Dendritic cell treated with granulocyte-macrophage colony-stimulating factor and Interleukin-4, amounts not matched to agents 40 ng/mL and 50 ng/mL, for 4 days (primary cell): ENCODE measurements around the gene PAX5.

Source experiments
- H3K27ac Mint-ChIP-seq: one replicate; pipeline ENCODE4 v1.8.0; 2022; ENCODE audit warnings: mild to moderate bottlenecking, mixed read lengths
- H3K27me3 Mint-ChIP-seq: one replicate; pipeline ENCODE4 v1.8.0; 2022; ENCODE audit warnings: mild to moderate bottlenecking, mixed read lengths
- H3K36me3 Mint-ChIP-seq: one replicate; pipeline ENCODE4 v1.8.0; 2022; ENCODE audit warnings: low read depth, mixed read lengths
- H3K4me1 Mint-ChIP-seq: one replicate; pipeline ENCODE4 v1.8.0; 2022; ENCODE audit warnings: low read depth, mixed read lengths
- H3K4me3 Mint-ChIP-seq: one replicate; pipeline ENCODE4 v1.8.0; 2022; ENCODE audit warnings: mild to moderate bottlenecking, moderate library complexity, mixed read lengths
- H3K9me3 Mint-ChIP-seq: one replicate; pipeline ENCODE4 v1.8.0; 2022; ENCODE audit warnings: mixed read lengths
- intact Hi-C: fragments of 100-400 bp; cut with micrococcal nuclease; formaldehyde crosslinking; loops from one replicate; pipeline ENCODE4 v1.15.0; 2022

Gene PAX5

GRCh38 chr9:36924071-36924470 is 110.0 kb downstream of the PAX5 start:
- Mint-ChIP-seq H3K27ac (no peak overlapping the region), H3K4me3 (no peak overlapping the region), H3K9me3 (no peaks in the 10 kb centered on the region), H3K36me3 (no peaks in the 10 kb centered on the region), H3K4me1 (no peaks in the 10 kb centered on the region), H3K27me3 (peaks cover 11% of the 10 kb centered on the region)
- intact Hi-C loops: no loop called here

GRCh38 chr9:36923025-36923625 is 110.9 kb downstream of the PAX5 start:
- intact Hi-C loops: no loop called here
- no peak overlapping the region for H3K27ac Mint-ChIP-seq

GRCh38 chr9:36922548-36922947 is 111.5 kb downstream of the PAX5 start:
- Mint-ChIP-seq H3K27me3 (peaks cover 15% of the 10 kb centered on the region), H3K27ac (no peak overlapping the region), H3K36me3 (no peaks in the 10 kb centered on the region), H3K4me3 (no peak overlapping the region), H3K4me1 (no peaks in the 10 kb centered on the region), H3K9me3 (no peaks in the 10 kb centered on the region)
- intact Hi-C loops: no loop called here

More at GRCh38 chr9:36923025-36923625, 110.9 kb downstream of the PAX5 start:
- H3K27me3 Mint-ChIP-seq: peaks cover 12% of the 10 kb centered on the region
- no peak overlapping the region for H3K4me3 Mint-ChIP-seq
- no peaks in the 10 kb centered on the region for H3K4me1 Mint-ChIP-seq
- H3K36me3 Mint-ChIP-seq: no peaks in the 10 kb centered on the region
- H3K9me3 Mint-ChIP-seq: no peaks in the 10 kb centered on the region

- intact Hi-C loops: no loop called here
- Mint-ChIP-seq H3K4me3 (no peak overlapping the region), H3K27ac (no peak overlapping the region), H3K27me3 (peaks cover 22% of the 10 kb centered on the region), H3K9me3 (no peaks in the 10 kb centered on the region), H3K36me3 (no peaks in the 10 kb centered on the region), H3K4me1 (no peaks in the 10 kb centered on the region)
Measured at GRCh38 chr9:36914212-36914577, 119.9 kb downstream of the PAX5 start.

- no peak overlapping the region for H3K27ac Mint-ChIP-seq
- H3K4me3 Mint-ChIP-seq: no peak overlapping the region
- H3K9me3 Mint-ChIP-seq: no peaks in the 10 kb centered on the region
- H3K4me1 Mint-ChIP-seq: no peaks in the 10 kb centered on the region
- no peaks in the 10 kb centered on the region for H3K36me3 Mint-ChIP-seq
- intact Hi-C loops: no loop called here
- H3K27me3 Mint-ChIP-seq: peaks cover 22% of the 10 kb centered on the region
Measured at GRCh38 chr9:36913393-36914211, 120.5 kb downstream of the PAX5 start.

GRCh38 chr9:36912620-36913019 is 121.4 kb downstream of the PAX5 start:
- H3K27me3 Mint-ChIP-seq: peaks cover 24% of the 10 kb centered on the region
- H3K4me1 Mint-ChIP-seq: no peaks in the 10 kb centered on the region
- no peak overlapping the region for H3K27ac Mint-ChIP-seq
- H3K36me3 Mint-ChIP-seq: no peaks in the 10 kb centered on the region
- no peak overlapping the region for H3K4me3 Mint-ChIP-seq
- no peaks in the 10 kb centered on the region for H3K9me3 Mint-ChIP-seq
- intact Hi-C loops: no loop called here

- Mint-ChIP-seq H3K36me3 (no peaks in the 10 kb centered on the region), H3K27me3 (peaks cover 31% of the 10 kb centered on the region), H3K27ac (no peak overlapping the region), H3K4me3 (no peak overlapping the region), H3K9me3 (no peaks in the 10 kb centered on the region), H3K4me1 (no peaks in the 10 kb centered on the region)
- intact Hi-C loops: no loop called here
Measured at GRCh38 chr9:36911601-36912412, 122.3 kb downstream of the PAX5 start.

- intact Hi-C loops: no loop called here
- H3K4me1 Mint-ChIP-seq: no peaks in the 10 kb centered on the region
- H3K9me3 Mint-ChIP-seq: no peaks in the 10 kb centered on the region
- H3K27me3 Mint-ChIP-seq: peaks cover 36% of the 10 kb centered on the region
- H3K27ac Mint-ChIP-seq: no peak overlapping the region
- no peak overlapping the region for H3K4me3 Mint-ChIP-seq
- no peaks in the 10 kb centered on the region for H3K36me3 Mint-ChIP-seq
Measured at GRCh38 chr9:36911037-36911436, 123.0 kb downstream of the PAX5 start.

GRCh38 chr9:36906492-36906891 is 127.6 kb downstream of the PAX5 start:
- peaks cover 53% of the 10 kb centered on the region for H3K27me3 Mint-ChIP-seq
- H3K36me3 Mint-ChIP-seq: no peaks in the 10 kb centered on the region
- no peaks in the 10 kb centered on the region for H3K4me1 Mint-ChIP-seq
- intact Hi-C loops: no loop called here
- H3K9me3 Mint-ChIP-seq: no peaks in the 10 kb centered on the region
- H3K4me3 Mint-ChIP-seq: no peak overlapping the region
- H3K27ac Mint-ChIP-seq: no peak overlapping the region

- Mint-ChIP-seq H3K4me3 (no peak overlapping the region), H3K27ac (no peak overlapping the region), H3K27me3 (peaks cover 50% of the 10 kb centered on the region), H3K9me3 (no peaks in the 10 kb centered on the region), H3K36me3 (no peaks in the 10 kb centered on the region), H3K4me1 (no peaks in the 10 kb centered on the region)
- intact Hi-C loops: no loop called here
Measured at GRCh38 chr9:36905101-36906066, 128.7 kb downstream of the PAX5 start.

GRCh38 chr9:36903541-36904435 is 130.3 kb downstream of the PAX5 start:
- Mint-ChIP-seq H3K4me1 (no peaks in the 10 kb centered on the region), H3K27me3 (peaks cover 51% of the 10 kb centered on the region), H3K36me3 (no peaks in the 10 kb centered on the region), H3K4me3 (no peak overlapping the region), H3K27ac (no peak overlapping the region), H3K9me3 (no peaks in the 10 kb centered on the region)
- intact Hi-C loops: no loop called here

GRCh38 chr9:36902861-36903524 is 131.1 kb downstream of the PAX5 start:
- Mint-ChIP-seq H3K9me3 (no peaks in the 10 kb centered on the region), H3K4me3 (no peak overlapping the region), H3K27me3 (peaks cover 46% of the 10 kb centered on the region), H3K36me3 (no peaks in the 10 kb centered on the region), H3K4me1 (no peaks in the 10 kb centered on the region), H3K27ac (no peak overlapping the region)
- intact Hi-C loops: no loop called here
